ENCODE results near the gene HERC2. TPM values are rescaled to one million over a fixed set of nuclear protein-coding genes. Genes with fewer than 3 reads are reported as not detected.

HERC2 gene
- total RNA-seq, 1 donor from 2014 or later: 86.2 TPM

DNA sequence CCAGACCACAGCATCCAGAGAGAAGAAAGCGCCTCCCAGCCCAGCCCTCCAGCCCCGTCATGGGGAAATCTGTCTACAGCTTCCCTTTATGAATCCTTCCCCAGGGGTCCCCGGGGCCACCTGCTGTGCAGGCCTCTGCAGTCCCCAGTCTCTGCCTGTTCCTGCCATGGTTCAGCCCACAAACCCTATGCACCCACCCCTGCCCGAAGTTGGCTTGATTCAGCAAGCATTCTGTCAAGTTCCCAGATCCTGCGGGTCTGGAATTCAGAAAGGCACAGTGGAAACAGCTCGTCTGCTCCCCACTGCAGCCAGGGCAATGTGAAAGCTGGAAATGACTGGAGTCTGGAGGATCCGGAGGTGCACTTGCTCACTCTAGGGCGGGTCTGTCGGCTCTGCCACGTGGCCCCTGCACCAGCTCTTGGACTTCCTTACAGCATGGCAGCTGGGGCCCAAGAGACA is 220.0 kb downstream of the HERC2 start:
- TF ChIP-seq, protein P1, sequence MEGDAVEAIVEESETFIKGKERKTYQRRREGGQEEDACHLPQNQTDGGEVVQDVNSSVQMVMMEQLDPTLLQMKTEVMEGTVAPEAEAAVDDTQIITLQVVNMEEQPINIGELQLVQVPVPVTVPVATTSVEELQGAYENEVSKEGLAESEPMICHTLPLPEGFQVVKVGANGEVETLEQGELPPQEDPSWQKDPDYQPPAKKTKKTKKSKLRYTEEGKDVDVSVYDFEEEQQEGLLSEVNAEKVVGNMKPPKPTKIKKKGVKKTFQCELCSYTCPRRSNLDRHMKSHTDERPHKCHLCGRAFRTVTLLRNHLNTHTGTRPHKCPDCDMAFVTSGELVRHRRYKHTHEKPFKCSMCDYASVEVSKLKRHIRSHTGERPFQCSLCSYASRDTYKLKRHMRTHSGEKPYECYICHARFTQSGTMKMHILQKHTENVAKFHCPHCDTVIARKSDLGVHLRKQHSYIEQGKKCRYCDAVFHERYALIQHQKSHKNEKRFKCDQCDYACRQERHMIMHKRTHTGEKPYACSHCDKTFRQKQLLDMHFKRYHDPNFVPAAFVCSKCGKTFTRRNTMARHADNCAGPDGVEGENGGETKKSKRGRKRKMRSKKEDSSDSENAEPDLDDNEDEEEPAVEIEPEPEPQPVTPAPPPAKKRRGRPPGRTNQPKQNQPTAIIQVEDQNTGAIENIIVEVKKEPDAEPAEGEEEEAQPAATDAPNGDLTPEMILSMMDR (IDR thresholded peaks at IDR 0.05; ENCODE audit: unreplicated experiment): no peak
- Mint-ChIP-seq H3K4me1 (ENCODE audit: low read depth) (peaks cover 5% of the 10 kb centered on the region), H3K9me3 (ENCODE audit: low read depth) (no peaks in the 10 kb centered on the region), H3K27ac (no peak overlapping the region), H3K27me3 (peaks cover 82% of the 10 kb centered on the region), H3K36me3 (ENCODE audit: insufficient read depth) (no peaks in the 10 kb centered on the region), H3K4me3 (ENCODE audit: low read depth) (no peak overlapping the region)
- no peak for DNase-seq (ENCODE audit: low spot score, unreplicated experiment)

DNA sequence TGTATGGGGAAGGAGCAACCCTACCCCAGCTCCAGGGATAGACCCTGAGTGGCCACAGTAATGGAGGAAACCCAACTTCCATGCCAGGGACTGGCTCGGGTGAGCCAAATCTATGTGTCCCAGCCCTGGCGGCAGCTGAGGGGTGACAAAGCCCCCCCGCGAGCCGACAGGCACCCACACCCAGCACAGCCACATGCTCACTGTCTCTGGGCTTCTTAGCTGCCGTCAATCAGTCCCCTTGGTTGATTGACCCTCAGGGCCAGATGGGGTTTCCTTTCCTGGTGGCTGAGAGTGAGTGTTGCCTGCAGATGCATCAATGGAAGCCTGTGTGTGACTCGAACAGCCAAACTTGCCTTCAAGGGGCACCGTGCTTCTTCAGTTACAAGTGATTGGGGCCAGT is 220.8 kb downstream of the HERC2 start:
- no peaks in the 10 kb centered on the region for H3K36me3 Mint-ChIP-seq (ENCODE audit: insufficient read depth)
- H3K4me3 Mint-ChIP-seq (ENCODE audit: low read depth): no peak overlapping the region
- peaks cover 84% of the 10 kb centered on the region for H3K27me3 Mint-ChIP-seq
- H3K9me3 Mint-ChIP-seq (ENCODE audit: low read depth): no peaks in the 10 kb centered on the region
- H3K27ac Mint-ChIP-seq: no peak overlapping the region
- H3K4me1 Mint-ChIP-seq (ENCODE audit: low read depth): peaks cover 6% of the 10 kb centered on the region
- TF ChIP-seq, protein P1 (IDR thresholded peaks at IDR 0.05; ENCODE audit: unreplicated experiment): no peak
- DNase-seq (ENCODE audit: low spot score, unreplicated experiment): no peak

DNA sequence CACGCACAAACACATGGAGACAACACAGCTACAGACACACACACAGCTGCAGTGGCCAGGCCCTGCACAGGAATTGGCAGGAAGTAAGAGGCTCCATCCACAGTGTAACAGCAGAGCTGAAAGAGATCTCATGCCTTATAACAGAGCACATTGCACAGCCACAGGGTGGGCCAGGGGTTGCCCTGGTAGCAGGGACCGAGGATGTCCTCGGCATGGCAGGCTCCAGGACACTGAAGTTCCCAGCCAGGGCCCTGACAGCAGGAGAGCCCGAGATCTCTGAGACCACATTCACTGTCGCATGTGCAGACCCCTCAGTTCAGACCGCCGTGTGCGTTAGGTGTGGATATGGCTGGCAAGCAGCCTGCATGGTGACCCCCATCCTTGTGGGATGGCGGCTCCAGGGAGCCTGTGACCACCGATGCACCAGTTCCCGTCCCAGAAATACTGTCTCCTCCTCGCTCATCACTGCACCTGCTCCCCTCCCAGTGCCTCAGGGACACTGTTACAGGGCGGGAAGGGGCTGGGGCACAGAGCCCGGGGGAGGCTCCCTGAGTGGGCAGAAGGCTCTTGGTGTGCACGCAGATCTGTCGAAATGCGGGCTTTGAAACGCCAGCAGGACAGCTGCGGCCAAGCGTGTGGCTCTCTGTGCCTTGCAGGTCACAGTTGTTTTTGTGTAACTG is 221.3 kb downstream of the HERC2 start:
- H3K27me3 Mint-ChIP-seq: peaks cover 84% of the 10 kb centered on the region
- TF ChIP-seq, protein P1 (IDR thresholded peaks at IDR 0.05; ENCODE audit: unreplicated experiment): no peak
- DNase-seq (ENCODE audit: low spot score, unreplicated experiment): no peak
- H3K4me1 Mint-ChIP-seq (ENCODE audit: low read depth): peaks cover 5% of the 10 kb centered on the region
- H3K27ac Mint-ChIP-seq: no peak overlapping the region
- H3K36me3 Mint-ChIP-seq (ENCODE audit: insufficient read depth): no peaks in the 10 kb centered on the region
- H3K9me3 Mint-ChIP-seq (ENCODE audit: low read depth): no peaks in the 10 kb centered on the region
- H3K4me3 Mint-ChIP-seq (ENCODE audit: low read depth): no peak overlapping the region

DNA sequence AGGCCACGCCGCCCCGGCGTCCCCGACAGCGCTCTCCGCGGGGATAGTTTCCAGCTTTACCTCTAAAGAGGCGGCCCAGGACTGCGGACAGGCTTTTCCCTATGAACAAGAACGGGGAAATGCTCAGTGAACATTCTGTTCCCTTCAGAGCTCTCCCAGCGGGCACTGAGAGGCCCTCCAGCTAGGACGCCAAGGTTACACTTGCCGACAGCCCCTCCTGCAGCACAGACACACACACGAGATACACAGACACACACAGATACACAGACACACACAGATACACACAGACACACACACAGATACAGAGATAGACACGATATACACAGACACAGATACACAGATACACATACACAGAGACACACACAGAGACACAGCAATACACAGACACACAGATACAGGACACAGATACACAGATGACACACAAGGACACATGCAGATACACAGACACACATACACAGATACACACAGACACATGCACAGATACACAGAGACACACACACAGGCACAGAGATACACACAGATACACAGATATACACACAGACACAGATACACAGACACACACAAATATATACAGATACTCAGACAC is 222.3 kb downstream of the HERC2 start:
- peaks cover 86% of the 10 kb centered on the region for H3K27me3 Mint-ChIP-seq

DNA sequence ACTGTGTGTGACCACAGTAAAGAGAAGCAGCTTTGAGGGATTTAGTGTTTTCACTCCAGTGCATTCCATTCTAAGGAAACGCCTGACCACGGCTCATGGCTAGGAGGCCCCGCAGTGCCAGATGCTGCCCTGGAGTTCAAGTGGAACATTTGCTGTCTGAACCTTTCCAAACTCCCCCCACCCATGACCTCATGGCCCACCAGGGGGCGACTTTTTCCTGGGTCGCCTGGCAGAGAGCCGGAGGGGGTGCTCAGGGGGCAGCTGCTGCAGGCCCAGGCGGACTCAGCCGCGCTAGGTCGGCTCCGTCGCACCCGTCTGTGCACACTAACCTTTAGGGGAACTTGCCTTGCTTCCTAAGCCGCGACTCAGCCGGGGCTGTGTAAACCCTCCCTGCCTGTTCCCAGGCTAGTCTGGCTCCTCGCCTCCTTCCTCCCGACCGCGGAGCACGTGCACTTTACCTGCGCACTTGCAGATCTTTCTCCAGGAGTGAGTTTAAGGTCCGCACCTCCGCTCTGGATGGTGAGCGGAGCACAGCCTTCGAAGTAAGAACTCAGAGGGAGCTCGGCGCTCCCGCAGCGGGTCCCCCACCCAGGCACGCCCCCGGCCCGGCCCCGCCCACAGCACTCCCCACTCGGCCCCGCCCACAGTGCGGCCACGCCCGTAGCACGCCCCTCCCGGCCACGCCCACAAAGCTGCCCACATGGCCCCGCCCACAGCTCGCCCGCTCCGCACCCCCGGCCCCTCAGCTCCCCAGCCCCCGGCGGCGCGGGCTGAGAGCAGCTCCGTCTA is 223.0 kb downstream of the HERC2 start, which contains the start of gene OCA2:
OCA2 (minus strand) TSS at position 550 of the 789 bp plus-strand sequence. CDS start 17,441 bp downstream, outside the sequence.
- Mint-ChIP-seq H3K36me3 (ENCODE audit: insufficient read depth) (no peaks in the 10 kb centered on the region), H3K4me3 (ENCODE audit: low read depth) (peak within 1 kb of the TSS; percentile 20), H3K4me1 (ENCODE audit: low read depth) (peaks cover 5% of the 10 kb centered on the region), H3K27ac (no peak within 1 kb of the TSS), H3K27me3 (peaks cover 83% of the 10 kb centered on the region), H3K9me3 (ENCODE audit: low read depth) (no peaks in the 10 kb centered on the region)
- DNase-seq (ENCODE audit: low spot score, unreplicated experiment): peak; percentile 59
- TF ChIP-seq, protein P1 (IDR thresholded peaks at IDR 0.05; ENCODE audit: unreplicated experiment): peak; percentile 67

More for the DNA sequence above, 222.3 kb downstream of the HERC2 start:
- Mint-ChIP-seq H3K36me3 (ENCODE audit: insufficient read depth) (no peaks in the 10 kb centered on the region), H3K27ac (no peak overlapping the region), H3K4me1 (ENCODE audit: low read depth) (peaks cover 5% of the 10 kb centered on the region), H3K4me3 (ENCODE audit: low read depth) (peak overlapping the region; percentile 2), H3K9me3 (ENCODE audit: low read depth) (no peaks in the 10 kb centered on the region)
- TF ChIP-seq, protein P1 (IDR thresholded peaks at IDR 0.05; ENCODE audit: unreplicated experiment): no peak
- DNase-seq (ENCODE audit: low spot score, unreplicated experiment): no peak
